Panc1 (cell line): ENCODE measurements around the gene PAFAH1B1. TPM values are rescaled to one million over a fixed set of nuclear protein-coding genes. Genes with fewer than 3 reads are reported as not detected.
A peak's percentile ranks its signal among the peaks of the same experiment; 100 is the strongest.

Experiments used
- ATAC-seq: fragments of 200-7000 bp; cut with Tn5 transposase; 2 replicates; pipeline ENCODE4 v1.9.1; 2020; ENCODE audit warnings: mild to moderate bottlenecking, moderate library complexity
- BruUV-seq: library from RNA; stranded (reverse); fragments of 400-500 nt; replicated peaks from 2 replicates; lab custom pipeline; 2021; lab: Mats Ljungman, UMichigan
- CTCF ChIA-PET: fragments of 300-600 bp; sonication (Branson Sonifier 250); formaldehyde crosslinking; loops from one replicate; lab custom pipeline; 2022; ENCODE audit warnings: antibody characterized with exemption; lab: Charles Lee
- POLR2A ChIA-PET: fragments of 300-600 bp; sonication (Branson Sonifier 250); formaldehyde crosslinking; loops from one replicate; lab custom pipeline; 2022; ENCODE audit warnings: antibody characterized with exemption; lab: Charles Lee
- DNase-seq: peaks from one replicate; pipeline ENCODE4 v3.0.0-alpha.2; 2010; ENCODE audit warnings: low read depth, low spot score
- H3K27ac ChIP-seq: 2 replicates; pipeline ENCODE4 v1.5.1; 2011; ENCODE audit warnings: mild to moderate bottlenecking, low read length, inconsistent platforms
- H3K27me3 ChIP-seq: fragments of 200-500 bp; sonication (Bioruptor generic); 2 replicates; pipeline ENCODE4 v1.6.0; 2014; ENCODE audit warnings: low read length, inconsistent platforms; ENCODE audit not compliant: control insufficient read depth, insufficient read depth
- H3K36me3 ChIP-seq: fragments of 200-500 bp; sonication (Bioruptor generic); 2 replicates; pipeline ENCODE4 v1.5.1; 2014; ENCODE audit warnings: inconsistent platforms, mild to moderate bottlenecking, low read length, moderate library complexity; ENCODE audit not compliant: control insufficient read depth, insufficient read depth
- H3K4me1 ChIP-seq: 2 replicates; pipeline ENCODE4 v1.5.1; 2011; ENCODE audit warnings: inconsistent platforms, mild to moderate bottlenecking, low read length, moderate library complexity; ENCODE audit not compliant: control insufficient read depth, insufficient read depth
- H3K4me3 ChIP-seq, 2 experiments: 2 replicates each; pipeline ENCODE4 v1.5.1; 2011 to 2012; ENCODE audit warnings: low read depth in 2 of 2, low read length in 2 of 2, mild to moderate bottlenecking in 2 of 2, inconsistent platforms in 1 of 2, moderate library complexity in 1 of 2
- H3K9me3 ChIP-seq: fragments of 200-500 bp; sonication (Bioruptor generic); 2 replicates; pipeline ENCODE4 v1.5.1; 2014; ENCODE audit warnings: low read depth, mild to moderate bottlenecking, inconsistent platforms, low read length, moderate library complexity; ENCODE audit not compliant: control insufficient read depth, insufficient read depth
- CTCF ChIP-seq: fragments of 450-650 bp; IDR thresholded peaks from 2 replicates; pipeline ENCODE4 v1.5.1; 2017; ENCODE audit warnings: mild to moderate bottlenecking
- POLR2AphosphoS5 ChIP-seq: IDR thresholded peaks from 2 replicates; pipeline ENCODE4 v1.6.1; 2012; ENCODE audit warnings: mild to moderate bottlenecking, low read depth, low read length, moderate library complexity
- REST ChIP-seq, 2 experiments: IDR thresholded peaks; 2 replicates each; pipeline ENCODE4 v1.6.1; 2011 to 2012; ENCODE audit warnings: low read depth in 2 of 2, control low read depth in 1 of 2, low read length in 1 of 2, mild to moderate bottlenecking in 1 of 2, moderate library complexity in 1 of 2; ENCODE audit not compliant: insufficient read depth in 1 of 2
- SIN3A ChIP-seq: IDR thresholded peaks from 2 replicates; pipeline ENCODE4 v1.6.1; 2012; ENCODE audit warnings: low read depth, mild to moderate bottlenecking, low read length, moderate library complexity, borderline replicate concordance; ENCODE audit not compliant: insufficient read depth
- TCF7L2 ChIP-seq: IDR thresholded peaks from 2 replicates; pipeline ENCODE4 v1.6.1; 2011; ENCODE audit warnings: mild to moderate bottlenecking, low read depth, low read length, inconsistent platforms
- in situ Hi-C: cut with HindIII; loops from 2 replicates; pipeline ENCODE4 v1.10.0; 2016; ENCODE audit warnings: low sequenced_read_pairs, low pct_unique_long_range_greater_than_20kb
- intact Hi-C: fragments of 100-400 bp; cut with micrococcal nuclease; formaldehyde crosslinking; loops from one replicate; pipeline ENCODE4 v1.10.0; 2022; ENCODE audit not compliant: unreplicated experiment
- total RNA-seq: library from RNA; stranded (reverse); gene quantifications from one replicate; pipeline ENCODE4 v1.2.1, GENCODE V29; 2021; ENCODE audit not compliant: unreplicated experiment

The PAFAH1B1 gene
- total RNA-seq, 1 experiment from 2014 or later, result 120 TPM

- DNase-seq (no peak), ATAC-seq (no peak)
- no peak overlapping the region for H3K4me3 ChIP-seq
- no peak overlapping the region for H3K27ac ChIP-seq
- no TSS peak for BruUV-seq
- peaks cover 9% of the 10 kb centered on the region for H3K4me1 ChIP-seq
- ChIA-PET POLR2A (interaction anchor here (0.7 kb wide), 1 partner anchor 1511 kb away, joined by 11 read pairs; no protein-coding TSS in a partner anchor), CTCF (no interaction called here)
- no peaks in the 10 kb centered on the region for H3K36me3 ChIP-seq
- intact Hi-C loops (no loop called here), in situ Hi-C loops (no loop called here)
- no peaks in the 10 kb centered on the region for H3K9me3 ChIP-seq
- no peaks in the 10 kb centered on the region for H3K27me3 ChIP-seq
- no peak for TF ChIP-seq REST (IDR thresholded peaks at IDR 0.05; ENCODE audit: insufficient read depth in 1 of 2, low read depth in 2 of 2, low read length in 1 of 2)
- TF ChIP-seq SIN3A, result no peak
- TF ChIP-seq TCF7L2, result no peak
- TF ChIP-seq CTCF, result no peak
- no peak for TF ChIP-seq POLR2AphosphoS5
Measured at GRCh38 chr17:2609091-2609490, 15.6 kb downstream of the PAFAH1B1 start.

GRCh38 chr17:2610195-2611175 is 17.0 kb downstream of the PAFAH1B1 start:
- H3K4me1 ChIP-seq, result peaks cover 9% of the 10 kb centered on the region
- H3K36me3 ChIP-seq, result no peaks in the 10 kb centered on the region
- DNase-seq (no peak), ATAC-seq (no peak)
- BruUV-seq, result TSS peak; percentile 20
- in situ Hi-C loops (no loop called here), intact Hi-C loops (no loop called here)
- POLR2A ChIA-PET, result no interaction called here
- no peak for TF ChIP-seq REST (IDR thresholded peaks at IDR 0.05; ENCODE audit: insufficient read depth in 1 of 2, low read depth in 2 of 2, low read length in 1 of 2)
- no peak for TF ChIP-seq SIN3A
- TF ChIP-seq TCF7L2, result no peak
- TF ChIP-seq POLR2AphosphoS5, result no peak
- no peak for TF ChIP-seq CTCF
- H3K4me3 ChIP-seq, result no peak overlapping the region
- H3K27me3 ChIP-seq, result no peaks in the 10 kb centered on the region
- no peaks in the 10 kb centered on the region for H3K9me3 ChIP-seq
- CTCF ChIA-PET, result no interaction called here
- no peak overlapping the region for H3K27ac ChIP-seq
